ENCODE measurements around the gene AGAP5.
A peak's percentile ranks its signal among the peaks of the same experiment; 100 is the strongest.

Gene AGAP5

DNA sequence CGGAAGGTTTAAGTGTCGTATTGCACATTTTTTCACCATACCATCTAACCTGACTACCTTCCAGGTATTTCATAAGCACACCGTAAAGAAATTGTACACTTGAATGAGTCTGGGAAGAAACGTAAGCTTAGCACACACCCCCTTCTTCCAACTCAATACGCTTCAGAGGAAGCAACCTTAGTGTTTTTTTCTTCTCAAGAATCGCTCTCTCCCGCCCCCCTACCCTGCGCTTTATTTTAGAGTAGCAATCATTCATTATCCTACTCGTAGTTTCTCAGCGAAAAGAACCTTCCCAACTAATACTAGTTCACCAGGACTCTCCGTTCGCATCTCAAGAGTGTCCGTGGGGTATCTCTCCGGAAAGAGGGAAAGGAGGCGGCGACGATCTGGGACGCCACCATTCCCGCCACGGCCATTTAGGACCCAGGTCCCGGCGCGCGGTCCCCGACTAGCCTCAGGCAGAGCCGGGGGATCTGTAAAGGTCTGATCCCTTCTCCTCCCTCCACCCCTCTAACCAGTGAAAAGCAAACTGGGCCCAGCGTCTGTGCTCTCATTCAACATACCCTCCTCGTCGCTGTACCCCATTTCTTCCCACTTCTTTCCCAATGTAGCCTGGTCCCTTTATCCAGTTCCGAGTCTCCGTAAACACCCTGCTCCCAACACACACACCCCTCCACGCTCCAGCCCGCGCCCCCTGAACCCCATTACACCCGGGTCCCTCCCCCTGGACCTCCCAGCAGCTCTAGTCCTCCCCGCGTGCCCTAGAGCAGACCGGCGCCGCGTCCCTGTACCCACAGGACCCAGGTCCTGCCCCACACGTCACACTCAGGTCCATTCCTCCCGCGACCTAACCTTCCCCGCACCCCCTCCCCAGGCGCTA is 72.7 kb downstream of the AGAP5 start:
- DNase-seq: peak; percentile 38
